Hypothalamus (tissue), 51 donors: ENCODE data around the gene KCNH1.

Experiments
- DNase-seq, 51 donors: peaks; one replicate each; lab custom pipeline; 2025; lab: John Stamatoyannopoulos, UW

The KCNH1 gene

GRCh38 chr1:210697185-210697584 lies 436.8 kb downstream of the KCNH1 start:
- no peak for DNase-seq

DNA sequence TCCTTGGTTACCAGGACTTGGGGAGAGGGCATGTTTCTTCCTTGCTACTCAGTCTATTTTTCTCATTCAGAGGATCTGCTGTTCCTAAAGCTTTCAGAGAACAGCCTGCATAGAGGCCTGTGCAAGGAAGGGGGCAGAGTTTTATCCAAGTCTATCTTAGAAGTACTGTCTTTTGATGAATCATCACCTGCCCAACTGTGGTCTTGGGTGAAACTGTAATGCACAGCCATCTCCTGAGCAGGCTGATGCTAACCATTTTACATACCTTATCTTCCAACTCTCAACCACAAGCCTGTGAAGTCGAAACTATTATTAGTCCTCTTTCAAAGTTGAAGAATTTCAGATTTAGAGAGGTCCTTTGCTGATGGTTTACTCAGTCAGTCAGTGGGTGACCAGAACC lies 437.2 kb downstream of the KCNH1 start:
- DNase-seq, result no peak

- DNase-seq, result no peak
These were observed 438.9 kb downstream of the KCNH1 start for GRCh38 chr1:210695026-210695425.

GRCh38 chr1:210692796-210693195 lies 441.2 kb downstream of the KCNH1 start:
- DNase-seq, result peak in 1 of 51 donors; percentile 24

DNA sequence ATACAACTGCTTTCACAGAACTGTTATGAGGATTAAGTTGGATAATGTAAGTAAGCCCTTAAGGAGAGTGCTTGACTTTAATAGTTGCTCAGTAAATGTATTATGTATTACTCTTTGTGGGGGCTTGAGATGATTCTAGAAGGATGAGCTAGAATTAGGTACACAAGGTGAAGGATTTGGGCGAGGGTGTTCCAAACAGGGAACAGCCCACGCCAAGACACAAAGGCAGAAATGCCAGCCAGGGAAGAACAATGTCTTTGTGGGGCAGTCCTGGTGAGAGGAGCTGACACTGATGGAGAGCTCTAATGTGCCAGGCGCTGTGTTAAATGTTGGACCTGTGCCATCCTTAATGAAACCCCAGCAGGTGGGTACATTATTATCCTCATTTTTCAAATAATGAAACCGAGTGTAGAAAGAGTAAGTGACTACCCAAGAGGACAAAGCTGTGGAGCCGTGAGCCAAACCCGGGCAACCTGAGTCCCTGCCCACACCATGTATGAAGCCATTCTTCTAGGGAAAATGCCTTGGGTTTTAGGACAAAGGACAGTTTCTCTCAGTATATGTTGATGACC lies 442.8 kb downstream of the KCNH1 start:
- DNase-seq, result no peak

GRCh38 chr1:210690236-210690635 lies 443.7 kb downstream of the KCNH1 start:
- no peak for DNase-seq

GRCh38 chr1:210689826-210690225 lies 444.1 kb downstream of the KCNH1 start:
- no peak for DNase-seq

GRCh38 chr1:210688512-210689234 lies 445.3 kb downstream of the KCNH1 start:
- no peak for DNase-seq

DNA sequence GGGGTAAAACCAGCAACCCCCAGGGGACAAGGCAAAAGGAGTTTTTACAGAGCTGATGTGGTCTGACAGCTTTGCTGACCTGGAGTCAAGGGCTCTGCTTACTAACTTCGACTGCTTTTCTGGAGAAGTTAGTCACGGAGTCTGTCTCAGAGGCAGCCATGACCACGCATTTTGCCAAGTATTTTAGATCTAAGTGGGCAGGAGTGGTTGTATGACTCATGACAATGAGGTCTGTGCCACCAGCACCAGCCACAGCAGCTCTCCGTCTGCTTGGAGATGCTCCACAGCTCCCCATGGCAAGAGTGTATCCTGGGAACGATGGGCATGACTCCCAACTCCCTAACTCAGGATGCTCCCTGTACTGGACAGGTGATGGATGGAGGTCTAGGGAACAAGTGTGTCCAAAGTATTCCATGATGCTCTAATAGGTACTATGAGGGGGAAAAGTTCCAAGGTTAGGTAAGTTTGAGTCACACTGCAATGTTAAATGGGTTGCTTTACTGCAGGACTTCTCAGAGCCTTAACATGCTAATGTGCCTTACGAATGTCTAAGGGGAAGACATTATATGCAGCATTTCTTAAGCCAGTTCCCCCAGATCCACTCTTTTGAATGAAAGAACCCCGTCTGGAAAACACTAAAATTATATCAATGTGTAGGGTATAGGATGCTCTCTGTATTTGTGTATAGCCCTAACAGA lies 446.2 kb downstream of the KCNH1 start:
- peak in 1 of 51 donors; percentile 45 for DNase-seq

GRCh38 chr1:210686841-210687240 lies 447.1 kb downstream of the KCNH1 start:
- DNase-seq, result no peak

- DNase-seq, result no peak
These were observed 448.7 kb downstream of the KCNH1 start for GRCh38 chr1:210685295-210685650.

DNA sequence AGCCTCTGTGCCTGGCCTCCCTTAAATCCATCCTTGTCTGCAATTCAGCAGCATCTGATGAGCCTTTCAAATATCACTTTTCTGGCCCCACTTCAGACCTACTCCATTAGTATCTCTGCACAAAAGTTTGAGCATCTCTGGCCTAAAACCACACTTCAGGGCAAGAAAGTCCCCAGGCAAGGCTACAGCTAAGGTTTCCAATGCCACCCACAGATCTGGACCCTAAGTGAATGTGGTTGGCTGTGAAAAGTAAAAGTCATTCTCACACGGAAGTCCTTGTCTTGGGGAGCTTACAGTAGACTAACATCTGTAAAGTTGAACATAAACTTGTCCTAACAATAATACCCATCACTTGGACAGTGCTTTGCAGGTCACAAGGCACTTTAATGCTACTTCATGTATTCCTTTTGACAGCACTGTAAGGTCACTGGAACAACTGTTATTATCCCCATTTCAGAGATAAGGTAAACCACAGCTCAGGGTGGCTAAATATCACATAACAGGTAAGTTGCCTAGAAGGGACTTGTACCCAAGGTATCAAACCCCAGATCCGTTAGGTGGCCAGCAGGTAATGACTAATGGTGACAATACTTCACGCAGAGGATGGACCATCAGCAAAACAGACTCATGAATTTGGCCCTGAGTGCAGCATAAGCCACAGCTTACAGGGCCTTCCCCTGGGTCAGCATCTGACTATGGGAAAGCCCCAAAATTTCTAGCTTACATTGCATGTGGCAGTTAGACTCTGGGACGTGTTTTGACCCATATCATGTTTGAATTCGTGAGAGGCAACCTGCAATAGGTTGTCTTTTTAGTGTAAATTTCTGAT lies 449.3 kb downstream of the KCNH1 start:
- DNase-seq, result no peak

DNA sequence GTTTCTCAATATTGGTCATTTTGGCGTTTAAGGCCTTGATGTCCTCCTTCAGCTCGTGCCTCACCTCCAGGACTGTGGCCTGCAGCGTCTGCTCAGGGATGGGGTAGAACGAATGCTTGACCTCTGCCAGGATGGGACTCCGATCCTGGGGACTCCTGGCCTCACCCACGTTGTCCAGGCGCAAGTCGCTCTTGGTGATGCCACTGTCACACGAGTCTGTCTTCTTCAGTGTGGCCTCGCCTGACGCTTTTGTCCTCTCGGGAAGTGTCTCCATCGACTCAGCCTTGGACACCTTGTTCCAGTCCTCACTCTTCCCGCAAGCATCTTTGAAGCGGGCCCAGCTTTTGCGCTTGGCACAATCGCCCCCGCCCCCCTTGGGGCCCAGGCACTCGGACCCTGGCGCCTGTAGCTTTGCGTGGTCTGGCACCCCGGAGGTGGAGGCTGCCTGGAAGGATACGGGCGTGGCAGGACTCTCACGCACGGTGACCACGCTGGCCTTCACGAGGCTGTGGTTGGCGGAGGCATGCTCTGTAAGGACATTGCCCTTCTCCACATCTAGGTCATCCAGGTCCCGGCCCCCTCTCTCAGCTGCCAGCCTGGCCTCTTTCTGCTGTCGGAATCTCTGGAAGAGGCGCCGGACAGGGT lies 450.4 kb downstream of the KCNH1 start:
- no peak for DNase-seq

DNA sequence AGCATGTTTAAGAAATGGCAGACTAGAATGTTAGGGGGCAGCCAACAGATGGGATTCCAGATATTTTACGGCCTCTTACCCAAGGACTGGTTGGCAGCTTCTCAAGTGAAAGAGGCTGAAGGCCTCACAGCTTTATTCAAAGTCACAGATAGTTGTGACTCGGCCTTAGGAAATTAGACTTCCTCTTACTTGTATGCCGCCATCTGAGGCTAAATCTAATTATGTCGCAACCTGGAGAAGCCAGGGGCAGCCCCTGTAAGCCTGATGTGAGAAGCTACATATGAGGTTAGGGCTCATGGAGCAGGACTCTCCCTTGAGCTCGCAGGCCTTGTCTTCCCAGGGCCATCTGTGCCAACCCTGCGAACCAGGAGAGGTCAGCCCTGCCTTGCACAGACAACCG lies 452.8 kb downstream of the KCNH1 start:
- DNase-seq, result no peak

GRCh38 chr1:210678306-210678705 lies 455.6 kb downstream of the KCNH1 start:
- DNase-seq, result no peak

DNA sequence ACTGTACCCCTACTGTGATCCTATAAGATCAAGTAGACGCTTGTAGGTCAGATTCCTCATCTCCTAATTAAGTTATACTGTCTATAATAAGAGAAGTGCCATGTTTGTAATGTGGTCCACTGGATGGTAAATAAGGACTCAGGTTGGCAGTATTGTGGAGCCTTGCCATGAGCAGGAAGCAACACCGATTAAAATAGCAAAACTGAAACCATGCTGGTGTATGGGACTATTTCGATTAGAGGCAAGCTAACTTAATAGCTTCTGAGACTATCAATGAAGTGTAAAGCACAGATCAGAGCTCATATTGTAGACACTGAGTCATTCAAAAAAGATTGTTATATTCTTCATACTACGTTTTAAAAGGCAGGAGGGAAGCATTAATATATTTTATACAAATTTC lies 456.4 kb downstream of the KCNH1 start:
- DNase-seq, result no peak

- no peak for DNase-seq
These were observed 457.4 kb downstream of the KCNH1 start for GRCh38 chr1:210676539-210676938.

GRCh38 chr1:210674151-210674550 lies 459.8 kb downstream of the KCNH1 start:
- DNase-seq, result no peak

GRCh38 chr1:210669951-210670350 lies 464.0 kb downstream of the KCNH1 start:
- no peak for DNase-seq

GRCh38 chr1:210663730-210664573 lies 470.0 kb downstream of the KCNH1 start:
- DNase-seq, result no peak
